HepG2 (cell line): ENCODE measurements around the gene MCF2L. TPM values are rescaled to one million over a fixed set of nuclear protein-coding genes. Genes with fewer than 3 reads are reported as not detected.

Source experiments
- GZF1 ChIP-seq: sonication (generic); formaldehyde crosslinking; IDR thresholded peaks from 2 replicates; pipeline ENCODE4 v1.5.1; 2020; ENCODE audit warnings: mild to moderate bottlenecking, missing genetic modification reagents
- HNRNPL ChIP-seq: fragments of 200-400 bp; formaldehyde crosslinking; IDR thresholded peaks from 2 replicates; pipeline ENCODE4 v1.6.1; 2017; ENCODE audit warnings: mild to moderate bottlenecking, low read depth, low read length
- MIXL1 ChIP-seq: IDR thresholded peaks from 2 replicates; pipeline ENCODE4 v1.6.1; 2016
- MTF1 ChIP-seq: sonication (generic); formaldehyde crosslinking; IDR thresholded peaks from 2 replicates; pipeline ENCODE4 v1.5.0; 2020; ENCODE audit warnings: missing genetic modification reagents
- RERE ChIP-seq: IDR thresholded peaks from 2 replicates; pipeline ENCODE4 v1.6.1; 2016; ENCODE audit warnings: low read depth, missing genetic modification reagents, missing compliant biosample characterization
- RFXANK ChIP-seq: IDR thresholded peaks from 2 replicates; pipeline ENCODE4 v1.6.1; 2016
- U2AF1 ChIP-seq: fragments of 200-400 bp; formaldehyde crosslinking; optimal IDR thresholded peaks from 2 replicates; pipeline ENCODE3; 2017; ENCODE audit warnings: mild to moderate bottlenecking, low read depth, low read length
- ZBTB8A ChIP-seq: sonication (generic); formaldehyde crosslinking; IDR thresholded peaks from 2 replicates; pipeline ENCODE4 v1.4.0; 2020; ENCODE audit warnings: mild to moderate bottlenecking, low read depth, missing genetic modification reagents, borderline replicate concordance
- ZNF335 ChIP-seq: sonication (generic); formaldehyde crosslinking; IDR thresholded peaks from 2 replicates; pipeline ENCODE4 v1.4.0; 2020; ENCODE audit warnings: missing genetic modification reagents
- ZNF550 ChIP-seq: sonication (generic); formaldehyde crosslinking; IDR thresholded peaks from 2 replicates; pipeline ENCODE4 v1.4.0; 2020; ENCODE audit warnings: mild to moderate bottlenecking, missing genetic modification reagents, borderline replicate concordance
- ZNF878 ChIP-seq: sonication (generic); formaldehyde crosslinking; IDR thresholded peaks from 2 replicates; pipeline ENCODE4 v1.8.1; 2023; ENCODE audit warnings: mild to moderate bottlenecking, missing genetic modification reagents, moderate library complexity
- polyA plus RNA-seq, 8 experiments: library from polyadenylated mRNA; depleted of rRNA in 3 of 8; stranded (reverse) in 7 of 8; unstranded in 1 of 8; fragments of >200 nt; fragmentation: Illumina TruSeq in 4 of 8; extraction: Trizol in 4 of 8; gene quantifications; 2 replicates each; pipeline versions ENCODE4 v1.2.1 to v1.2.3, GENCODE V29; 2011 to 2016; ENCODE audit warnings: low read depth in 4 of 8, missing spikeins in 1 of 8, mixed read lengths in 1 of 8; ENCODE audit not compliant: insufficient read depth in 1 of 8
- total RNA-seq, 5 experiments: library from RNA; depleted of rRNA; stranded (reverse); fragments of >200 nt; fragmentation: Illumina TruSeq; extraction: Trizol; gene quantifications; 2 replicates each; pipeline ENCODE4 v1.2.3, GENCODE V29; 2016; ENCODE audit warnings: low read depth in 1 of 5
- TF ChIP-seq, protein P1 (sequence below): sonication (generic); formaldehyde crosslinking; conservative IDR thresholded peaks from 2 replicates; pipeline ENCODE4 v1.4.0; 2020; ENCODE audit warnings: missing genetic modification reagents

Gene MCF2L
- total and polyA plus RNA-seq, 2 of the 13 experiments (the other 11 are each of a cell fraction or from before 2014, with no cell fraction given) = 19.4 to 28.4 TPM

GRCh38 chr13:113122550-113123225 lies 153.7 kb downstream of the MCF2L start, which contains the start of gene F10 (continued):
- TF ChIP-seq HNRNPL (0 out of 2 replicates have a peak, but pooled peaks have one; percentile 71), RFXANK (CRISPR knock-in tag) (no peak), GZF1 (CRISPR knock-in tag) (peak; percentile 87; the same call in 1 of the 2 replicates), ZNF878 (no peak; the same call in 1 of the 2 replicates), RERE (CRISPR knock-in tag) (peak; percentile 55; the same call in 1 of the 2 replicates), U2AF1 (no peak), MIXL1 (CRISPR knock-in tag) (0 out of 2 replicates have a peak, but pooled peaks have one; percentile 22), MTF1 (CRISPR knock-in tag) (no peak), ZBTB8A (CRISPR knock-in tag) (0 out of 2 replicates have a peak, but pooled peaks have one; percentile 41), ZNF550 (CRISPR knock-in tag) (0 out of 2 replicates have a peak, but pooled peaks have one; percentile 58), ZNF335 (CRISPR knock-in tag) (peak; percentile 76)
- TF ChIP-seq, protein P1, sequence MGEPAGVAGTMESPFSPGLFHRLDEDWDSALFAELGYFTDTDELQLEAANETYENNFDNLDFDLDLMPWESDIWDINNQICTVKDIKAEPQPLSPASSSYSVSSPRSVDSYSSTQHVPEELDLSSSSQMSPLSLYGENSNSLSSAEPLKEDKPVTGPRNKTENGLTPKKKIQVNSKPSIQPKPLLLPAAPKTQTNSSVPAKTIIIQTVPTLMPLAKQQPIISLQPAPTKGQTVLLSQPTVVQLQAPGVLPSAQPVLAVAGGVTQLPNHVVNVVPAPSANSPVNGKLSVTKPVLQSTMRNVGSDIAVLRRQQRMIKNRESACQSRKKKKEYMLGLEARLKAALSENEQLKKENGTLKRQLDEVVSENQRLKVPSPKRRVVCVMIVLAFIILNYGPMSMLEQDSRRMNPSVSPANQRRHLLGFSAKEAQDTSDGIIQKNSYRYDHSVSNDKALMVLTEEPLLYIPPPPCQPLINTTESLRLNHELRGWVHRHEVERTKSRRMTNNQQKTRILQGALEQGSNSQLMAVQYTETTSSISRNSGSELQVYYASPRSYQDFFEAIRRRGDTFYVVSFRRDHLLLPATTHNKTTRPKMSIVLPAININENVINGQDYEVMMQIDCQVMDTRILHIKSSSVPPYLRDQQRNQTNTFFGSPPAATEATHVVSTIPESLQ = no peak
